Brain microvascular endothelial cell (primary cell): ENCODE data around the gene RNF126.

Source experiments
- DNase-seq: peaks from one replicate; pipeline ENCODE4 v3.0.0-alpha.2; 2020
- H3K27ac ChIP-seq: fragments of 250-450 bp; sonication (Bioruptor Pico); 2 replicates; pipeline ENCODE4 v1.5.1; 2020; ENCODE audit warnings: mild to moderate bottlenecking, moderate library complexity
- H3K27me3 ChIP-seq: fragments of 250-450 bp; sonication (Bioruptor Pico); replicated peaks from 2 replicates; pipeline ENCODE4 v1.5.1; 2020; ENCODE audit warnings: mild to moderate bottlenecking
- H3K36me3 ChIP-seq: fragments of 250-450 bp; sonication (Bioruptor Pico); replicated peaks from 2 replicates; pipeline ENCODE4 v1.5.1; 2020; ENCODE audit warnings: mild to moderate bottlenecking
- H3K4me3 ChIP-seq: 2 replicates; pipeline ENCODE4 v1.5.1; 2011; ENCODE audit warnings: low read depth, mild to moderate bottlenecking, control low read depth, low read length, moderate library complexity
- CTCF ChIP-seq: IDR thresholded peaks from 2 replicates; pipeline ENCODE4 v1.5.1; 2011; ENCODE audit warnings: low read depth, mild to moderate bottlenecking, moderate library complexity, low read length, control low read depth, inconsistent platforms; ENCODE audit errors: missing control alignments
- in situ Hi-C: cut with HindIII; loops from 2 replicates; pipeline ENCODE4 v1.10.0; 2017; ENCODE audit warnings: low sequenced_read_pairs, low pct_ligation_motif_present

RNF126 gene

GRCh38 chr19:653425-653824 lies 9.6 kb downstream of the RNF126 start:
- H3K27me3 ChIP-seq, result no peaks in the 10 kb centered on the region
- peaks cover 58% of the 10 kb centered on the region for H3K36me3 ChIP-seq
- no peak for DNase-seq
- TF ChIP-seq CTCF, result no peak
- in situ Hi-C loops, result no loop called here
- H3K4me3 ChIP-seq, result no peak overlapping the region
- H3K27ac ChIP-seq, result no peak overlapping the region

- H3K4me3 ChIP-seq, result no peak overlapping the region
- no peak for TF ChIP-seq CTCF
- no peaks in the 10 kb centered on the region for H3K27me3 ChIP-seq
- in situ Hi-C loops, result no loop called here
- no peak for DNase-seq
- H3K36me3 ChIP-seq, result peaks cover 62% of the 10 kb centered on the region
- H3K27ac ChIP-seq, result no peak overlapping the region
Measured at GRCh38 chr19:652467-653389, 10.3 kb downstream of the RNF126 start.

GRCh38 chr19:651991-652390 lies 11.0 kb downstream of the RNF126 start:
- TF ChIP-seq CTCF, result no peak
- in situ Hi-C loops, result no loop called here
- Histone ChIP-seq H3K27me3 (no peaks in the 10 kb centered on the region), H3K36me3 (peaks cover 65% of the 10 kb centered on the region), H3K27ac (no peak overlapping the region), H3K4me3 (no peak overlapping the region)
- no peak for DNase-seq

- in situ Hi-C loops, result no loop called here
- Histone ChIP-seq H3K27ac (no peak overlapping the region), H3K4me3 (no peak overlapping the region), H3K27me3 (no peaks in the 10 kb centered on the region), H3K36me3 (peaks cover 68% of the 10 kb centered on the region)
- TF ChIP-seq CTCF, result no peak
- no peak for DNase-seq
Measured at GRCh38 chr19:651114-651818, 11.7 kb downstream of the RNF126 start.

GRCh38 chr19:650121-650520 lies 12.9 kb downstream of the RNF126 start:
- TF ChIP-seq CTCF, result no peak
- Histone ChIP-seq H3K27ac (no peak overlapping the region), H3K27me3 (no peaks in the 10 kb centered on the region), H3K4me3 (no peak overlapping the region), H3K36me3 (peaks cover 76% of the 10 kb centered on the region)
- in situ Hi-C loops, result no loop called here
- DNase-seq, result no peak
